H54 (cell line): ENCODE measurements around the gene IGSF3.

Experiments
- DNase-seq: peaks from one replicate; pipeline ENCODE4 v3.0.0; 2011; ENCODE audit warnings: low spot score, mixed read lengths; ENCODE audit not compliant: insufficient read length
- FAIRE-seq: peaks from 3 replicates; lab custom pipeline; 2011; peaks lifted over from hg19 to GRCh38; lab: Jason Lieb, UNC
- POLR2A ChIP-seq: IDR thresholded peaks from 2 replicates; pipeline ENCODE4 v1.6.1; 2011; ENCODE audit warnings: low read depth, mild to moderate bottlenecking, low read length

Gene IGSF3

DNA sequence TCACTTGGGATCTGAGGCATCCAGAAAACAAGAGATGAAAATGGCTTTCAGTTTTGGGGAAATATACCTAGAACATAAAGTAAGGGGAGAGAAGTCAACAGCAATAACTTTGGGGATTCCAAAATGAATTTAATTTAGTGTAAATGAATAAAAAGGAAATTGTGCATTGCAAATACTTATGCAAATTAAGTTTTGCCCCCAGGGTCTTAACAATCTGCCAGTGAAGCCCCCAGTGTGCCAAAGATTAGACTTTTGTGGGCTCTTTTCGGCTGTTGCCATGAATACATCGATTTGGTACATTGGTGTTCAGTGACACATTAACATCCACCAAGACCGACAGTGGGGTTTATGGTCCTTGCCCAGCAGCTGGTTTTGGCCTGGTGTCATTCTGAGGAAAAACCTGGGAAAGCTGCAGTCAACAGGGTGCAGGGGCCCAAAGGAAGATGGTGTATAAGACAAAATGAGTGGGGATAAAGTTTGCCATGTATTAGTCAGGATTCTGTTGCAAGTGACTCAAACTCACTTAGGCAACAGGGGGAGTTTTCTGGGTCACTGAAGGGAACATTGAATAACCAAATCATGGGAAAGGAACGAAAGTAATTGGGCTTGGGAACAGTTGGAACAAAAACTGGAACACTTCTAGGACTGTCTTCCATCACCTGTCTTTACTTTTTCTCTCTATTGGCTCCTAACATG lies 30.2 kb upstream of the IGSF3 start:
- TF ChIP-seq POLR2A: no peak
- FAIRE-seq (peak; percentile 50), DNase-seq (no peak)

DNA sequence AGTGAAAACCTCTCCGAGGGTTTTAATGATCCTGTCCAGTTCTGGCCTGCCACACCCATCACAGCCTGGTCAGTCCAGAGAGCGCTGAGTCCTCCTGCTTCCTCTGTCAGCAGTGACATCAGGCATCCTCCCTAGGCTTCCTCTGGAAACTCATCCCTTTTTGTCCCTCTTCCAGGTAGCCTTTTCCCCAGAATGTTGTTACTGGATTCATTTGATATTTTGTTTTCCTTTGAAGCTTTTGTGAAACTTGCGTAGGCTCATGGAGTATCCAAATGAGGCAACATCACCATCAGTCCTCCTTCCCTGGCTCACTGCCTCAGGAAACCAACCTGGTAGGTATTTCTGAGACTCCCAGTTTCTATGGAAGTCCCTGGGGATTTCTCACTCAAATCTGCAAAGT lies 27.0 kb upstream of the IGSF3 start:
- DNase-seq (no peak), FAIRE-seq (no peak)
- no peak for TF ChIP-seq POLR2A

DNA sequence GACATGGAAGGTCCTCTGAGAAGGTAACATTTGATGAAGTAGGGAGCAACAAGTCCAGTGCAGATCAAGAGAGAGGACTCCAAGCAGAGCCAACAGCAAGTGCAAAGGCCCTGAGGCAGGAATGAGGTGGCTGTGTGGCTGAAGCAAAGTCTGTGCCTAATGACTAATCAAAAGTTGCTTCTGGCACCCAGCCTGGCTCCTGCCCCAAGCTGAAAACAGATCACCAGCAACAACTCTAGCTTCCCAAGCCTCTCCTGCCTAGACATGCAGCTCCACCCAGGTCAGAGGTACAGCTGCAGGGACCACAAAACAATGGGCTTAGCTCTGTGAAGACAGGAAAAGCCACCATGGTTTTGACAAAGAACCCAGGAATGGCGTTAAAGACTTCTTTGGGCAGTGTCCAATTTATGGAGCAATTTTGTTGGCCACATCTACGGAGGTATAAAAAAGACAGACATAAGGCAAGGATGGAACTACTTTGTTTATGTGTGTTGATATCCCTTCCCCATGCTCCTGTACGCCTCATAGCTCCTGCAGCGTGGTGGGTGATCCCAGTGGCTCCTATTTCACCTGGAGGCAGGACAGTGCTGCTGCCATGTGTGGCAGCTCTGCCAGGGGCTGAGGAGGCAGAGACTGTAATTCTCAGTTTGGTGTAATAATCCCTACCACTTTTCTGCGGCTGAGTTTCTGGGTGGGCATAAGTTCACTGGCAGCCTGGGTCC lies 26.4 kb upstream of the IGSF3 start:
- peak; percentile 66 for DNase-seq
- FAIRE-seq: peak; percentile 85
- no peak for TF ChIP-seq POLR2A

DNA sequence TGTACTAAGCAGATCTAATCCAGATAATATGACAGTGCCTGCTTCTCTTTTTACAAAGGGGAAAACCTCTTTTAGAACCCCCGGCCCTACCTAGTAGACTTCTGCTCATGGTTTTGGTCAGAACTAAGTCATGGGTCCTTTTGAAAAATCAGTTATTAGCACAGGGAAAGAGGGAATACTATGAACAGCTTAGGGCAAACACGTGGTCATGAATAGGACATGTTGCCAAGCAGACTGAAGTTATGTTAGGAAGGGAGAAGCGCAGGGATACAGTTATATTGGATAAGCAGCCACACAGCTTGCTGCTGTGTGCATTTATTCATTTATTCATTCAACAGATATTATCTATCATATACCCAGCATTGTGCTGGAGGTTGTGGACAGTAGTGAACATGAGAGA lies 25.3 kb upstream of the IGSF3 start:
- TF ChIP-seq POLR2A: no peak
- no peak for FAIRE-seq
- DNase-seq: no peak

DNA sequence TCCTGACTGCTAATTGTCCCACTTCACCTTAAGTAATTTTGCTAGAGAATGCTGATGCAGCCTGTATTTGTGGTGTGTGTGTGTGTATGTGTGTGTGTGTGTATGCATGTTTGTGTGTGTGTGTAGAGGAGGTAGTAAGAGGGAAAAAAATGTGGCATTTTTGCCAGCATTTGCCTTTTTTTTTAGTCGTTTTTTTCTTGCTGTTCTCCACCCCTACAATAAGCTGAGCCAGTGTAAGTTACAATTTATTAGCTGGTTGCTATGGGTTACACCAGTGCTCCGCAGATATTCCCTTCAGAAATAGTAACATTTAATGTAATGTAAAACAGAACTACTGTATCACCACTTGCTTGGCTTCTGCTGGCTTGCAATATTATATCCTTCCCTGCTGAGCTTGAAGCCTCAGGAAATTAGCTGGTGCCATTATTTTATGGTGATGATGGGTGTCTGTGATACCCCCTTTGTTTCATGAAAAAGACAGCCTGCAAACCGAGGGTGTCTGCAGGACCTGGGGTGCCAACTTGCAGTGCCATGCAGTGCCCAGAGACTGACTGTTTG lies 23.4 kb upstream of the IGSF3 start:
- DNase-seq: no peak
- FAIRE-seq: no peak
- TF ChIP-seq POLR2A: no peak

DNA sequence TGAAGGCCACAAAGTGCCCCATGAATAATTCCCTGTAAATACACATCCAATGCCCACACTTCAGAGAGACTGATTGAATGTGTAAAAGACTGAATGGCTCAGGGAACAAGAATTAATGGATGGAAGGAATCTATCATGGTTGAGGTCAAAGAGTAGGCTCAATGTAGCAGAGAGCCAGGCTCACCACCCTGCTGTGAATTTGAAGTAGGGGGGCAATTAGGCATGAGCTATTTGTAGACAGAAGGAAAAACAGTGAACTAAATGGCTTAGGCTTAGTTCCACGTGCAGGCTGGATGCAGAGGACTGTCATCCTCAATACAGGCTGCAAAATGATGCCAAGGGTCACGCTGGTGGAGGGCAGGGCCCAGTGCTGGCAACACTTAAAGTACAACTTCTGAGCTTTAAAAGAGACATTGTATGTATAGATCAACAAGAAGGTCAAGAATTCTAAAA lies 22.9 kb upstream of the IGSF3 start:
- TF ChIP-seq POLR2A: no peak
- FAIRE-seq (no peak), DNase-seq (no peak)

DNA sequence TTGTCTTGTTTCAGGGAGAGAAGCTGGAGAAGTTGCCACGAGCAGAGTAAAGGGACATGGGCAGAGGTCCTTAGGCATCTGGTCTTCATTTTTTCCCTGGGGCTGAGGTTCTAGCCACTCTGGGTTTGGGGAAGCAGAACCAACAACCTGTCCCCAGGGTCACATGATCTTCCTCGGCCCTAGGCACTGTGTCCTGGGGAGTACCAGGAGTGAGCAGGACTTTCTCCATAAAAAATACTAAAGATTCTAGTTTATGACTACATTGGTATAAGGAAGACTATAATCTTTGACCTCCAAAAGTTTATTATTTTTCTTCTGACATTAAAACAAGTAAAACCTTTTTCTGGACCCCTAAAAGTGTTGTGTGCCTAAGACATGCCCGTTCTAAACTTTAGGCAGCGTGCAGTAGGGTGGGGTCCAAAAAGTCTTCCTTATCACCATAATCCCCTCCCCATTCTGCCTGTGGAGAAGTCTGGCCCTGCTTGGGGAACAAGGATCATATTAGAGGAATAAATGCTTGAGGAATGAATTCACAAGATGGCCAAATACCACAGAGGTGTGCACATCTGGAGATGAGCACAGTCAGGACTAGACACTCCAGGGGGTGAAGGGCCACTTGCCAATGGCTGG lies 19.3 kb upstream of the IGSF3 start:
- TF ChIP-seq POLR2A: no peak
- FAIRE-seq: no peak

DNA sequence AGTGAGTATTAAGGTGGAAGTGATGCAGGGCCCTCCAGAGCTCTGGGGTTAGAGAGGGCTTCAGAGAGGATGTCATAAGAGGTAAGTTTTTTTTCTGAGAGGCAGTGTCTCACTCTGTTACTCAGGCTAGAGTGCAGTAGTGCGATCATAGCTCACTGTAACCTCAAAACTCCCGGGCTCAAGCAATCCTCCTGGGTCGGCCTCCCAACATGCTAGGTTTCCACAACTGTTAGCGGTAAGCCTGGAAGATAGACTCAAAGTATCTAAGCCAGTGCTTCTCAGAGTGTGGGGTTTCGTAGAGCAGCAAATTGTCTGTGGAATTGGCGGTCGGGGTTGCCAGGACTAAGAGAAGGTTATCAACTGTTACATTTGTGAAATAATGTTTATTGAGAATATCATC lies 18.6 kb upstream of the IGSF3 start:
- no peak for FAIRE-seq

More for the DNA sequence above, 19.3 kb upstream of the IGSF3 start:
- DNase-seq: no peak

DNA sequence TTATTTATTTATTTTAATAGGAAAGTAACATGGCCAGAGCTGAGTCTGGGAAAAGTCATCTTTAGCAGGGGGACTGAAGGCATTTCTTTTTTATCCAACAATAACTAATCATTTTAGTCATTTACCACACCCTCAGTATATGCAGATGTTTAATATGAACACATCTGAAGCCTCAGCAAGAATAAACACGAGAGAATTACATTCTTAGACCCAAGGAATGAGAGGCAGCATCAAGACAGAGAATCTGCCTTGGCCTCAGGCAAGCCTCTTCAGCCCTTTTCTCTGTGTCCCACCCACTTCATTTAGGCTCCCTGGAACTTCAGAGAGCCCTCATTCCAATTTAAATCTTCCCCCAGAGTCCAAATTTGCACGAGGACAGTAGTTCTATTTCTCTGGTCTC lies 17.0 kb upstream of the IGSF3 start:
- no peak for TF ChIP-seq POLR2A
- DNase-seq (no peak), FAIRE-seq (no peak)

More for the DNA sequence above, 18.6 kb upstream of the IGSF3 start:
- TF ChIP-seq POLR2A: no peak
- DNase-seq: no peak

DNA sequence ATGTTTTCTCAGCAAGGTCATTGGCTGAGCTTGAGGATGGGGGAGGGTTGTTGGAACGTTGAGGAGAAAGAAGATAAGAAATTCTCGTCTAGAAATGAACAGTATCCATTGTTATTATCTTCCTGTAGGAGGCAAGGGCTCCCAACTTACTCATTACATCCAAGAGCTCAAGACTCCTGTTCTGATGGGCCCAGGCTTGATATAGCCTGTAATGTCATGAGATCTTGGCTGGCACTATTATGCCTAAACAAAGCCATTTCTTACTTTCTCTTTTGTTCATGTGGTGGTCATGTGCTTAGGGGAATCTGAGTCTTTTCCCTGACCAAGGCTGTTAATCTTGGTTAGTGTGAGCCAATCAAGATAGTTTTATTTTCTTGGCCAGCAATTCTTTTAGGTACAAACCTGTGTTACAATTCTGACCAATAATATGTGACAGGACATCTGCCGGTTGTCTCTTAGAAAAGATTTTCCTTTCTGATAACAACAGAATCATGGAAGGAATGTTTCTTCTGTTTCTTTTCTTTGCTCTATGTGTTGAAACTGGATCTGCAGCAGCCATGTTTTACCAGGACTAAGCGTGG lies 15.2 kb upstream of the IGSF3 start:
- no peak for FAIRE-seq
- no peak for DNase-seq
- TF ChIP-seq POLR2A: no peak

DNA sequence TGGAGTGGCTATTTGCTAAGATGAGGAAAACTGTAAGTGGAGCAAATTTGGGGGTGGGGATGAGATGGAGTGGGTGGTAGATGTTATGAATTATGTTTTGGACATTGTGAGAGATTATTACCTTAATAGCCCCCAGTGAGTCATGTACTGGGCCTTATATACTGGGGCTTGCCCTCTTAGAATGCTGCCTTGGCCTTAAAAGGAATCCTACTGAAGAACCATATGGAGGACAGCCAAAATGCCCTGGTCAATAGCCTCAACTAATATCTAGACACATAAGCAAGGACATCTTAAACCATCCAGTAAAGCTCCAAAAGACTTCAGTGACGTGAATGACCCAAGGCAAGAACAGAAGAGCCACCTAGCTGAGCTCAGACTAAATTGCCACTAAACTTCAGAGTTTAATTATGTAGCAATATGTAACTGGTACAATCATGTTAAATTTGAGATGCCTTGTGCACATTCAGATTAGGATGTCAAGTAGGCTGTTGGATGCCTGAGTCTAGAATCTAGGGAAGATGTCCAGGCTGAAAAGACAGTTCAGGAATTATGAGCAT lies 13.9 kb upstream of the IGSF3 start:
- DNase-seq (no peak), FAIRE-seq (no peak)
- no peak for TF ChIP-seq POLR2A

DNA sequence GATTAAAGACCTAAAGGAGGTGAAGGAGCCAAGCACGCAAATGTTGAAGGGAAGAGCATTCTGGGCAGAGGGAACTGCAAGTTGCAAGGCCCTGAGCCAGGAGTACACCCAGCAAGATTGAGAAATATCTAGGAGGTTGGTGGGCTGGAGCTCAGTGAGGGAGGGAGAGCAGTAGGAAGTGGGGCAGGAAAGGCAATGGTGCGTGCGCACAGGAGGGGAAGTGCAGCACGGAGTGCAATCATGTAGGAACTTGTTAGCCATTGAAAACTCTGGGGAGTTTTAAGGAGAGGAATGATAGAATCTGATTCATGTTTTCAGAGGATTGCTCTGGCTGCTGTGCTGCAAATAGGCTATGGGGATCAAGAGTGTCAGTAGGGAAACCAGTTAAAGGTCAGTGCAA lies 13.2 kb upstream of the IGSF3 start:
- no peak for TF ChIP-seq POLR2A
- no peak for FAIRE-seq
- no peak for DNase-seq

DNA sequence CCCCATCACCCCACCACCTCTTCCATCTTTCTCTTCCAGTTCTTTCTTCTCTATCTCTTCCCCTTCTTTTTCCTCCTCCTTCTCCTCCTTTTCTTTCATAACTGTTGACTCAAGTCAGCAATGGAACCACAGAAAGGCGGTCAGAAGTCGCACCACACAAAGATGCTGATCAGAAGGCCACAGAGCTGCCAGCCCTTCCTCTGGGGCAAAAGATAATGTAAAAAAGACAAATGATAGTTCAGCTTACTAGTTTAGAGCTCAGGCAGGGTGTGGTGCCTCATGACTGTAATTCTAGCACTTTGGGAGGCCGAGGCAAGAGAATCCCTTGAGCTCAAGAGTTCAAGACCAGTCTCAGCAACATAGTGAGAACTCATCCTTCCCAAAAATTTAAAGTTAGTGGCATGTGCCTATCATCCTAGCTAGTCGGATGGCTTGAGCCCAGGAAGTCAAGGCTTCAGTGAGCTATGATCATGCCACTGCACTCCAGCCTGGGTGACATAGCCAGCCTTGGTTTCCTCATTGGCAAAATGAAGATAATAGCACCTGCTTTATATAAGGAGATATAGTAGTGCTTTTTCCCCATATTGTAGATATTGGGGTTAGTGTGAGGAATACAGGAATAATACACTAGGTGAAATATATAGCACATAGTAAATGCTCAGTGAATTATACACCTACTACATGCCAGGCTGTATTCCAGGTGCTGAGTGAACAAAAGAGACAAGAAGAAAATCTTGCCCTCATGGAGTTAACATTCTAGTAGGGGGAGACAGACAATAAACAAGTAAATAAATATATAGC lies 12.5 kb upstream of the IGSF3 start:
- FAIRE-seq (no peak), DNase-seq (no peak)
- TF ChIP-seq POLR2A: no peak
